MCF 10A (cell line): ENCODE results near the gene PDZK1. TPM values are rescaled to one million over a fixed set of nuclear protein-coding genes. Genes with fewer than 3 reads are reported as not detected.

Experiments
- BruUV-seq: library from RNA; stranded (reverse); fragments of 400-500 nt; replicated peaks from 2 replicates; lab custom pipeline; 2021; lab: Mats Ljungman, UMichigan
- CTCF ChIA-PET: fragments of 300-600 bp; sonication (Branson Sonifier 250); formaldehyde crosslinking; extraction: SDS; loops from one replicate; lab custom pipeline; 2021; ENCODE audit warnings: antibody characterized with exemption, inconsistent platforms; lab: Yijun Ruan, JAX
- POLR2A ChIA-PET: fragments of 300-600, 350-650 bp; sonication (Branson Sonifier 250); formaldehyde crosslinking; extraction: SDS; loops from one replicate; lab custom pipeline; 2020; ENCODE audit warnings: antibody characterized with exemption, inconsistent platforms; lab: Yijun Ruan, JAX
- DNase-seq: peaks from one replicate; pipeline ENCODE4 v3.0.0-alpha.2; 2018; ENCODE audit not compliant: unreplicated experiment
- H3K27ac Mint-ChIP-seq: one replicate; pipeline ENCODE4 v1.8.0; 2022; ENCODE audit warnings: mild to moderate bottlenecking, low read depth, mixed read lengths; ENCODE audit not compliant: unreplicated experiment
- H3K27me3 Mint-ChIP-seq: one replicate; pipeline ENCODE4 v1.8.0; 2022; ENCODE audit warnings: mixed read lengths; ENCODE audit not compliant: insufficient read depth, unreplicated experiment
- H3K36me3 Mint-ChIP-seq: one replicate; pipeline ENCODE4 v1.8.0; 2022; ENCODE audit warnings: mild to moderate bottlenecking, moderate library complexity, mixed read lengths; ENCODE audit not compliant: insufficient read depth, unreplicated experiment
- H3K4me1 Mint-ChIP-seq: one replicate; pipeline ENCODE4 v1.8.0; 2022; ENCODE audit warnings: mixed read lengths; ENCODE audit not compliant: insufficient read depth, unreplicated experiment
- H3K4me3 Mint-ChIP-seq: one replicate; pipeline ENCODE4 v1.8.0; 2022; ENCODE audit warnings: mild to moderate bottlenecking, moderate library complexity, mixed read lengths; ENCODE audit not compliant: unreplicated experiment
- H3K9me3 Mint-ChIP-seq: one replicate; pipeline ENCODE4 v1.8.0; 2022; ENCODE audit warnings: mixed read lengths; ENCODE audit not compliant: unreplicated experiment
- CTCF ChIP-seq: fragments of 200-600 bp; IDR thresholded peaks from one replicate; pipeline ENCODE4 v1.8.0; 2022; ENCODE audit warnings: antibody characterized with exemption, mild to moderate bottlenecking; ENCODE audit not compliant: unreplicated experiment
- intact Hi-C: fragments of 100-400 bp; cut with micrococcal nuclease; formaldehyde crosslinking; loops from 2 replicates; pipeline ENCODE4 v1.14.1; 2022
- total RNA-seq: library from RNA; stranded (reverse); gene quantifications from 2 replicates; pipeline ENCODE4 v1.2.3, GENCODE V29; 2022

The PDZK1 gene
- total RNA-seq, 1 experiment from 2014 or later: 0.61 TPM

- Mint-ChIP-seq H3K27ac (no peak overlapping the region), H3K4me1 (peaks cover 11% of the 10 kb centered on the region), H3K36me3 (no peaks in the 10 kb centered on the region), H3K4me3 (no peak overlapping the region), H3K27me3 (no peaks in the 10 kb centered on the region), H3K9me3 (no peaks in the 10 kb centered on the region)
- ChIA-PET CTCF (interaction anchor here (1.3 kb wide), 1 partner anchor 11 kb away, joined by 4 read pairs; no protein-coding TSS in a partner anchor), POLR2A (no interaction called here)
- BruUV-seq: no TSS peak
- intact Hi-C loops: no loop called here
- no peak for DNase-seq
- no peak for TF ChIP-seq CTCF
Observed at GRCh38 chr1:145717833-145718232, 10.7 kb upstream of the PDZK1 start.

- ChIA-PET POLR2A (no interaction called here), CTCF (interaction anchor here (0.6 to 0.7 kb wide), 3 partner anchors 21 to 74 kb away, joined by 3 to 4 read pairs (median 4); no protein-coding TSS in a partner anchor)
- no peak for DNase-seq
- H3K4me3 Mint-ChIP-seq: no peak overlapping the region
- no peaks in the 10 kb centered on the region for H3K27me3 Mint-ChIP-seq
- H3K36me3 Mint-ChIP-seq: no peaks in the 10 kb centered on the region
- intact Hi-C loops: no loop called here
- TF ChIP-seq CTCF: no peak
- BruUV-seq: no TSS peak
- no peaks in the 10 kb centered on the region for H3K9me3 Mint-ChIP-seq
- peak overlapping the region; percentile 4 for H3K27ac Mint-ChIP-seq
- H3K4me1 Mint-ChIP-seq: peaks cover 10% of the 10 kb centered on the region
Observed at GRCh38 chr1:145716641-145717345, 9.6 kb upstream of the PDZK1 start.

GRCh38 chr1:145714524-145715111 lies 7.5 kb upstream of the PDZK1 start:
- Mint-ChIP-seq H3K9me3 (peaks cover 7% of the 10 kb centered on the region), H3K4me3 (no peak overlapping the region), H3K27ac (no peak overlapping the region), H3K4me1 (peaks cover 9% of the 10 kb centered on the region), H3K27me3 (no peaks in the 10 kb centered on the region), H3K36me3 (no peaks in the 10 kb centered on the region)
- no peak for TF ChIP-seq CTCF
- ChIA-PET POLR2A (no interaction called here), CTCF (interaction anchor here (0.9 to 1.1 kb wide), 2 partner anchors 10 to 23 kb away, joined by 3 read pairs; no protein-coding TSS in a partner anchor)
- no TSS peak for BruUV-seq
- DNase-seq: no peak
- intact Hi-C loops: no loop called here

- CTCF ChIA-PET: interaction anchor here (0.6 to 2.1 kb wide), 3 partner anchors 9 to 19 kb away, joined by 5 to 12 read pairs (median 7); no protein-coding TSS in a partner anchor
- Mint-ChIP-seq H3K4me1 (peaks cover 22% of the 10 kb centered on the region), H3K4me3 (no peak overlapping the region)
Observed at GRCh38 chr1:145711213-145711651, 4.1 kb upstream of the PDZK1 start.

More at GRCh38 chr1:145711213-145711651, 4.1 kb upstream of the PDZK1 start:
- intact Hi-C loops: no loop called here
- no TSS peak for BruUV-seq
- POLR2A ChIA-PET: no interaction called here
- Mint-ChIP-seq H3K9me3 (peaks cover 7% of the 10 kb centered on the region), H3K36me3 (no peaks in the 10 kb centered on the region), H3K27ac (no peak overlapping the region), H3K27me3 (no peaks in the 10 kb centered on the region)
- DNase-seq: no peak
- TF ChIP-seq CTCF: no peak
